ENCODE results near the gene FMNL2. TPM values are rescaled to one million over a fixed set of nuclear protein-coding genes. Genes with fewer than 3 reads are reported as not detected.
"Not testable (repeated sequence)": the region's sequence is repeated elsewhere in the genome, so short reads cannot be mapped to it uniquely, and the experiment has no call there.

FMNL2 gene
- total and polyA plus RNA-seq, 4 donors = 18.8 to 81.4 (median 38.4) TPM

GRCh38 chr2:152386266-152386665 lies 51.3 kb downstream of the FMNL2 start:
- WGBS, 2 donors = 82 to 97% methylated on average over 1 of the region's 1 CpG
- no peak for TF ChIP-seq CTCF (IDR thresholded peaks at IDR 0.05; ENCODE audit: control extremely low read depth, extremely low read depth)
- H3K27ac ChIP-seq (ENCODE audit: low read depth in 1 of 2, low read length in 1 of 2) = no peak overlapping the region
- no peaks in the 10 kb centered on the region for H3K9me3 ChIP-seq (ENCODE audit: control insufficient read depth in 4 of 4, insufficient read depth in 3 of 4, low read length in 3 of 4)
- H3K4me1 ChIP-seq (ENCODE audit: control insufficient read depth in 5 of 5, insufficient read depth in 5 of 5, low read length in 5 of 5) = peaks cover 0 to 9% (median 0%) of the 10 kb centered on the region in 5 donors
- DNase-seq = no peak
- no peaks in the 10 kb centered on the region for H3K36me3 ChIP-seq (ENCODE audit: control insufficient read depth in 4 of 4, insufficient read depth in 4 of 4, low read length in 4 of 4)
- H3K9ac ChIP-seq (ENCODE audit: insufficient read depth in 1 of 2, low read length in 2 of 2) = no peak overlapping the region
- no peak overlapping the region for H3K4me3 ChIP-seq
- H3K27me3 ChIP-seq (ENCODE audit: control insufficient read depth in 3 of 3, insufficient read depth in 3 of 3, low read length in 2 of 3) = no peaks in the 10 kb centered on the region
- ATAC-seq (ENCODE audit: insufficient read depth, low FRiP score) = no peak

GRCh38 chr2:152387041-152387440 lies 52.1 kb downstream of the FMNL2 start:
- Histone ChIP-seq H3K9ac (ENCODE audit: insufficient read depth in 1 of 2, low read length in 2 of 2) (no peak overlapping the region), H3K27me3 (ENCODE audit: control insufficient read depth in 3 of 3, insufficient read depth in 3 of 3, low read length in 2 of 3) (no peaks in the 10 kb centered on the region), H3K4me3 (no peak overlapping the region), H3K4me1 (ENCODE audit: control insufficient read depth in 5 of 5, insufficient read depth in 5 of 5, low read length in 5 of 5) (peaks cover 0 to 9% (median 0%) of the 10 kb centered on the region in 5 donors), H3K9me3 (ENCODE audit: control insufficient read depth in 4 of 4, insufficient read depth in 3 of 4, low read length in 3 of 4) (no peaks in the 10 kb centered on the region), H3K36me3 (ENCODE audit: control insufficient read depth in 4 of 4, insufficient read depth in 4 of 4, low read length in 4 of 4) (no peaks in the 10 kb centered on the region), H3K27ac (ENCODE audit: low read depth in 1 of 2, low read length in 1 of 2) (no peak overlapping the region)
- ATAC-seq (ENCODE audit: insufficient read depth, low FRiP score) (no peak), DNase-seq (peak in 2 of 3 donors; percentile 29 to 44)
- 41 to 97% methylated on average over 1 of the region's 1 CpG for WGBS, 2 donors
- TF ChIP-seq CTCF (IDR thresholded peaks at IDR 0.05; ENCODE audit: control extremely low read depth, extremely low read depth) = no peak

- H3K4me3 ChIP-seq; ATAC-seq (ENCODE audit: insufficient read depth, low FRiP score); H3K27ac ChIP-seq (ENCODE audit: low read depth in 1 of 2, low read length in 1 of 2); DNase-seq; H3K4me1 ChIP-seq (ENCODE audit: control insufficient read depth in 5 of 5, insufficient read depth in 5 of 5, low read length in 5 of 5); H3K36me3 ChIP-seq (ENCODE audit: control insufficient read depth in 4 of 4, insufficient read depth in 4 of 4, low read length in 4 of 4); H3K9ac ChIP-seq (ENCODE audit: insufficient read depth in 1 of 2, low read length in 2 of 2); H3K27me3 ChIP-seq (ENCODE audit: control insufficient read depth in 3 of 3, insufficient read depth in 3 of 3, low read length in 2 of 3); H3K9me3 ChIP-seq (ENCODE audit: control insufficient read depth in 4 of 4, insufficient read depth in 3 of 4, low read length in 3 of 4): not testable (repeated sequence)
- 72 to 77% methylated on average over 9 of the region's 9 CpGs for WGBS, 2 donors
These were observed 53.3 kb downstream of the FMNL2 start for GRCh38 chr2:152388269-152388668.

GRCh38 chr2:152389483-152389882 lies 54.5 kb downstream of the FMNL2 start:
- Histone ChIP-seq H3K9ac (ENCODE audit: insufficient read depth in 1 of 2, low read length in 2 of 2) (no peak overlapping the region), H3K27me3 (ENCODE audit: control insufficient read depth in 3 of 3, insufficient read depth in 3 of 3, low read length in 2 of 3) (no peaks in the 10 kb centered on the region), H3K4me1 (ENCODE audit: control insufficient read depth in 5 of 5, insufficient read depth in 5 of 5, low read length in 5 of 5) (peaks cover 0 to 9% (median 2%) of the 10 kb centered on the region in 5 donors), H3K9me3 (ENCODE audit: control insufficient read depth in 4 of 4, insufficient read depth in 3 of 4, low read length in 3 of 4) (no peaks in the 10 kb centered on the region), H3K36me3 (ENCODE audit: control insufficient read depth in 4 of 4, insufficient read depth in 4 of 4, low read length in 4 of 4) (no peaks in the 10 kb centered on the region), H3K4me3 (no peak overlapping the region), H3K27ac (ENCODE audit: low read depth in 1 of 2, low read length in 1 of 2) (no peak overlapping the region)
- DNase-seq = no peak
- WGBS, 2 donors = 93 to 97% methylated on average over 19 of the region's 19 CpGs
- ATAC-seq (ENCODE audit: insufficient read depth, low FRiP score) = no peak
- TF ChIP-seq CTCF (IDR thresholded peaks at IDR 0.05; ENCODE audit: control extremely low read depth, extremely low read depth) = no peak
